ENCODE data around the gene DHX57. TPM values are rescaled to one million over a fixed set of nuclear protein-coding genes. Genes with fewer than 3 reads are reported as not detected.

The DHX57 gene
- total and polyA plus RNA-seq, 2 donors, result 13.8 to 14.0 TPM

GRCh38 chr2:38747819-38748218 is 127.9 kb downstream of the DHX57 start:
- H3K27me3 ChIP-seq (ENCODE audit: control insufficient read depth in 2 of 2, insufficient read depth in 1 of 2, low read length in 1 of 2), result no peaks in the 10 kb centered on the region
- peaks cover 22 to 33% of the 10 kb centered on the region in 2 donors for H3K4me1 ChIP-seq (ENCODE audit: control insufficient read depth in 2 of 2, insufficient read depth in 2 of 2, low read length in 2 of 2)
- no peak for DNase-seq (ENCODE audit: low read depth in 6 of 9, low spot score in 9 of 9)
- H3K36me3 ChIP-seq (ENCODE audit: control insufficient read depth in 2 of 2, insufficient read depth in 2 of 2, low read length in 1 of 2), result peaks cover 39 to 68% of the 10 kb centered on the region in 2 donors
- 96% methylated on average over 5 of the region's 5 CpGs for WGBS
- no peaks in the 10 kb centered on the region for H3K9me3 ChIP-seq (ENCODE audit: control insufficient read depth in 2 of 2, insufficient read depth in 1 of 2, low read length in 1 of 2)
- H3K27ac ChIP-seq (ENCODE audit: low read depth in 1 of 2, low read length in 1 of 2), result no peak overlapping the region
- no peak overlapping the region for H3K4me3 ChIP-seq (ENCODE audit: low read length in 2 of 2)

Other genes starting within 250 kb of the DHX57 start
- gene GALM, start 209.8 kb downstream of the DHX57 start, total RNA-seq, result 12.0 TPM
- 10.0 TPM for gene GALM, start 209.8 kb downstream of the DHX57 start, polyA plus RNA-seq
- gene SRSF7, start 124.6 kb downstream of the DHX57 start, total RNA-seq, result 204 TPM
- gene SRSF7, start 124.6 kb downstream of the DHX57 start, polyA plus RNA-seq, result 244 TPM
- 18.2 TPM for gene GEMIN6, start 97.7 kb downstream of the DHX57 start, total RNA-seq
- gene GEMIN6, start 97.7 kb downstream of the DHX57 start, polyA plus RNA-seq, result 13.0 TPM
- gene MORN2, start within 50 bp of the DHX57 start, total RNA-seq, result 10.8 TPM
- 26.8 TPM for gene MORN2, start within 50 bp of the DHX57 start, polyA plus RNA-seq
- gene ARHGEF33, start 13.9 kb upstream of the DHX57 start, total RNA-seq, result 0.33 TPM
- gene ARHGEF33, start 13.9 kb upstream of the DHX57 start, polyA plus RNA-seq, result 0.55 TPM
- 12.5 TPM for gene SOS1, start 245.1 kb upstream of the DHX57 start, total RNA-seq
- gene SOS1, start 245.1 kb upstream of the DHX57 start, polyA plus RNA-seq, result 10.4 TPM